ENCODE data around the gene POLD4.

The POLD4 gene

GRCh38 chr11:67313125-67313890, 40.0 kb downstream of the POLD4 start:
- no peak for DNase-seq

GRCh38 chr11:67312187-67313021, 40.9 kb downstream of the POLD4 start:
- DNase-seq, result peak; percentile 66

GRCh38 chr11:67311556-67312082, 41.7 kb downstream of the POLD4 start:
- DNase-seq, result no peak

- DNase-seq, result no peak
These were observed 42.2 kb downstream of the POLD4 start for GRCh38 chr11:67311051-67311555.

- DNase-seq, result no peak
These were observed 42.9 kb downstream of the POLD4 start for GRCh38 chr11:67310246-67311050.

GRCh38 chr11:67309661-67310061, 43.7 kb downstream of the POLD4 start:
- DNase-seq, result no peak

- no peak for DNase-seq
These were observed 44.2 kb downstream of the POLD4 start for GRCh38 chr11:67309166-67309565.

GRCh38 chr11:67308031-67308866, 45.1 kb downstream of the POLD4 start:
- DNase-seq, result no peak

- no peak for DNase-seq
These were observed 45.8 kb downstream of the POLD4 start for GRCh38 chr11:67307545-67308001.

GRCh38 chr11:67306769-67307544, 46.4 kb downstream of the POLD4 start:
- DNase-seq, result no peak

- DNase-seq, result no peak
These were observed 48.7 kb downstream of the POLD4 start for GRCh38 chr11:67304511-67305113.

- no peak for DNase-seq
These were observed 49.4 kb downstream of the POLD4 start for GRCh38 chr11:67303835-67304411.

GRCh38 chr11:67303132-67303834, 50.1 kb downstream of the POLD4 start, which contains the start of gene SSH3:
SSH3 (plus strand) TSS chr11:67303530; CDS start chr11:67303626, 96 bp downstream.
- DNase-seq, result peak; percentile 50

GRCh38 chr11:67302571-67303131, 50.7 kb downstream of the POLD4 start:
- peak; percentile 73 for DNase-seq

- DNase-seq, result peak; percentile 70
These were observed 51.3 kb downstream of the POLD4 start for GRCh38 chr11:67301951-67302516.

GRCh38 chr11:67301313-67301921, 51.9 kb downstream of the POLD4 start:
- no peak for DNase-seq
